Muscle of leg (tissue), 11 donors: Measurements from ENCODE around the gene GNL2. TPM values are rescaled to one million over a fixed set of nuclear protein-coding genes. Genes with fewer than 3 reads are reported as not detected.

ENCODE experiments used
- DNase-seq: peaks from one replicate; pipeline ENCODE4 v3.0.0; 2013
- H3K27ac ChIP-seq: one replicate; pipeline ENCODE4 v1.5.1; 2013; ENCODE audit warnings: mild to moderate bottlenecking, low read length, control low read depth
- H3K27me3 ChIP-seq: one replicate; pipeline ENCODE4 v1.6.1; 2013; ENCODE audit warnings: low read length; ENCODE audit not compliant: control insufficient read depth, insufficient read depth
- H3K36me3 ChIP-seq: one replicate; pipeline ENCODE4 v1.6.1; 2013; ENCODE audit warnings: low read length; ENCODE audit not compliant: control insufficient read depth, insufficient read depth
- H3K4me1 ChIP-seq: one replicate; pipeline ENCODE4 v1.6.1; 2013; ENCODE audit warnings: low read length; ENCODE audit not compliant: control insufficient read depth, insufficient read depth
- H3K4me3 ChIP-seq: one replicate; pipeline ENCODE4 v1.5.1; 2013; ENCODE audit warnings: low read length, control low read depth
- H3K9me3 ChIP-seq: replicated peaks from 2 replicates; pipeline ENCODE4 v1.6.1; 2013; ENCODE audit warnings: low read depth, low read length; ENCODE audit not compliant: control insufficient read depth
- WGBS: methylation state at CpG from one replicate; pipeline ENCODE4 v1.1.5; 2013; ENCODE audit warnings: missing lambda C conversion rate; ENCODE audit not compliant: insufficient coverage; 5-methylcytosine and 5-hydroxymethylcytosine counted together
- polyA plus RNA-seq, 8 donors: library from polyadenylated mRNA; unstranded; fragments of 120-200 nt; gene quantifications; one replicate each; pipeline versions ENCODE4 v1.2.1 to v1.2.3, GENCODE V29; 2013; ENCODE audit warnings: inconsistent platforms in 1 of 8, low replicate concordance in 1 of 8; ENCODE audit not compliant: insufficient read length in 8 of 8, insufficient read depth in 1 of 8
- total RNA-seq: library from RNA; stranded (reverse); fragments of 120-200 nt; gene quantifications from one replicate; pipeline ENCODE4 v1.2.4, GENCODE V29; 2013

The GNL2 gene
- total and polyA plus RNA-seq, 9 donors = 48.6 to 66.1 (median 54.6) TPM

DNA sequence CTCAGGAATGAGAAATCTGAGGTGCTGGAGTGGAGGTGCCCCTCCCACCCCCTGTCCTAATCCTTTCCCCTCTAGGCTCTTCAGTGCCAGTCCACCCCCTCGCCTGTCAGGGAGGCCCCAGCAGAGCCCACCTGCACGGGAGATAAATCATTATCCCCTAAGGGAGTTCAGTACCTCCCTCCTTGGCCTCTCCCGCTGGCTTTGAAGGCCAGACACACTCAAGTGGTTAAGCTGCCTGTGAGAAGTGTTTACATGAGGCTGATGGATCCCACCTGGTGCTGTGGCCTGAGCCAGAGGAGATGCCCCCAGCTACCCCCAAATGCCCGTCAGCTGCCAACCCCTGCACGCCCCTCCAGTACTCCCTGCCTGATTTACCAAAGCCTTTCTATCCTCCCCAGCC is 35.3 kb upstream of the GNL2 start:
- H3K27ac ChIP-seq = no peak overlapping the region
- H3K27me3 ChIP-seq = peaks cover 89% of the 10 kb centered on the region
- no peaks in the 10 kb centered on the region for H3K9me3 ChIP-seq
- no peaks in the 10 kb centered on the region for H3K36me3 ChIP-seq
- no peak for DNase-seq
- H3K4me1 ChIP-seq = peaks cover 7% of the 10 kb centered on the region
- H3K4me3 ChIP-seq = no peak overlapping the region
- 0% methylated on average over 2 of the region's 5 CpGs for WGBS

DNA sequence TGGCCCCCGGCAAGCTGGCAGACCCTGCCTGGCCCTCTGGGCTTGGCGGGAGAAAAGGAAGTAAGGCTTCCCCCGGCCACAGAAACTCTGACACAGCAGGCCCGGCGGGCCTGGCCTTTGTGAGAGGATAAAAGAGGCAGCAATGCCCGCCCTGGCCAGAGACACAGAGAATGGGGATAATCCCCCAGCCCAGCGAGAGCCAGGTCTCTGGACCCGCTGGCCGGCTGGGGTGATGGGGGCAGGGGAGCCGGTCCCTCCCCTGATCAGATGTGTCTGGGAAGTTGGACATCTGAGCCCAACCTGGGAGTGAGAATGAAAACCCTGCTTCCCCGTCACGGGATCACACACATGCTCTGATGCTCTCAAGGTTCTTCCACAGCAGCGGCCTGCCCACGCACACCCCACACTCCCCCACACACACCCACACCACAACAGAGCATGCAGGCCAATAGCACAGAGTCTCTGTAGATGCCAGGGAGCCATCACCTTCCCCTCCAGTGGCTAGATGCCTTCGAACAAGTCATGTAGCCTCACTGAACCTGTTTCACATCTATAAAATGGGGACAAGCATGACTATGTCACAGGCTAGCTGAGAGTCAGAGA is 34.8 kb upstream of the GNL2 start:
- Histone ChIP-seq H3K27me3 (peaks cover 86% of the 10 kb centered on the region), H3K9me3 (no peaks in the 10 kb centered on the region), H3K4me3 (no peak overlapping the region), H3K27ac (no peak overlapping the region), H3K4me1 (peaks cover 7% of the 10 kb centered on the region), H3K36me3 (no peaks in the 10 kb centered on the region)
- WGBS = 28% methylated on average over 7 of the region's 15 CpGs
- no peak for DNase-seq

GRCh38 chr1:37629726-37630425 is 34.1 kb upstream of the GNL2 start:
- Histone ChIP-seq H3K4me3 (no peak overlapping the region), H3K9me3 (no peaks in the 10 kb centered on the region), H3K27me3 (peaks cover 79% of the 10 kb centered on the region), H3K27ac (no peak overlapping the region), H3K36me3 (no peaks in the 10 kb centered on the region), H3K4me1 (peaks cover 5% of the 10 kb centered on the region)
- DNase-seq = no peak
- WGBS = 52% methylated on average over 4 of the region's 7 CpGs

- no peak for DNase-seq
- Histone ChIP-seq H3K27me3 (peaks cover 72% of the 10 kb centered on the region), H3K4me1 (peaks cover 3% of the 10 kb centered on the region), H3K4me3 (no peak overlapping the region), H3K27ac (no peak overlapping the region), H3K36me3 (no peaks in the 10 kb centered on the region), H3K9me3 (no peaks in the 10 kb centered on the region)
Observed at GRCh38 chr1:37629008-37629407, 33.3 kb upstream of the GNL2 start.

DNA sequence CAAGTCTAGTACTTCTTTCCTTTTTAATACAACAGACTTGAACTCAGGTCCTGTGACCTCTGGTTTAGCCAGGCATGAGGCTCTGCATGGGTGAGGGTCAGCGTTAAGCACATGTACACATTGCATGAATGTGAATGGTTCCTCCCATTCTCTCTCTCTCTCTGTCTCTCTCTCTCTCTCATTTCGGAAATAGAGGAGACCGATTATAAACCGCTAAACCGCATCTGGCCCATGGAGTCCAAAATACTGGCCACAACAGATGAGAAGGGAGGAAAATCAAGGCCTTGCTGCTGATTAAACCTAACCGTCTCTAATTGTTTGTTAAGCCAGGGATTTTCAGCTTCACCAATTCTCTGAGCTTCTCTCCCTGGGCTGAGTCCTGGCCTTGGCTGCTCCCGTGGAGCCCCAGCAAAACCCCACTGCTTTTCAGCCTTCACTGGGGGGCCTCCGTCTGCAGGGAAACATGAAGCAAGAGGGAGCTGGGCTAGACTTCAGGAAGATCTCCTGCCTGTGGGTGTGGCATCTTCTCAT is 32.4 kb upstream of the GNL2 start:
- no peak for DNase-seq
- Histone ChIP-seq H3K4me1 (no peaks in the 10 kb centered on the region), H3K36me3 (no peaks in the 10 kb centered on the region), H3K27ac (no peak overlapping the region), H3K9me3 (no peaks in the 10 kb centered on the region), H3K4me3 (no peak overlapping the region), H3K27me3 (peaks cover 64% of the 10 kb centered on the region)
- 70% methylated on average over 2 of the region's 8 CpGs for WGBS

- no peaks in the 10 kb centered on the region for H3K4me1 ChIP-seq
- DNase-seq = no peak
- H3K36me3 ChIP-seq = no peaks in the 10 kb centered on the region
- H3K27ac ChIP-seq = no peak overlapping the region
- H3K4me3 ChIP-seq = no peak overlapping the region
- no peaks in the 10 kb centered on the region for H3K9me3 ChIP-seq
- H3K27me3 ChIP-seq = peaks cover 30% of the 10 kb centered on the region
- 52% methylated on average over 6 of the region's 6 CpGs for WGBS
Observed at GRCh38 chr1:37622131-37622530, 26.4 kb upstream of the GNL2 start.

DNA sequence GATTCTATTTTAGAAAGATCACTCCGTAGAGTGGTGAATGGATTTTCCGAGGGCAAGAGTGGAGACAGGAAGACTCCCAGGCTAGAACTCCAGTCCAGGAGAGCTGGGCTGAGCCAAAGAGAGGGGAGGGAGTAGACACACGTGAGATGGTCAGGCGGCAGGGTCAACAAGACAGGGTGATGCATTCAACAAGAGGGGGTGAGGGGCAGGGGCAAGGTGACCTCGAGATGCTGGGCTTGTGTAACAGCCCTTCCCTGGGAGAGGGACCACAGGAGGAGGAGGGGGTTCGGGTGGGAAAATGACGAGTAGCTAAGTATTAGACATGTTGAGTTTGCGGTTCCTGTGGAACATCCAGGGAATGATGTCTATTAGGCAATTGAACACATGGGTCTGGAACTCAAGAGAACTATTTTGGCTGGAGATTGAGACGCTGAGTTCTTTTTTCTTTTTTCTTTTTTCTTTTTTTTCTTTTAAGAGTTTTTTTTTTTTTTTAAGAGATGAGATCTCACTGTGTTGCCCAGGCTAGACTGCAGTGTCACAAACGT is 25.7 kb upstream of the GNL2 start:
- H3K27ac ChIP-seq = no peak overlapping the region
- H3K36me3 ChIP-seq = no peaks in the 10 kb centered on the region
- H3K4me1 ChIP-seq = no peaks in the 10 kb centered on the region
- no peak overlapping the region for H3K4me3 ChIP-seq
- H3K9me3 ChIP-seq = no peaks in the 10 kb centered on the region
- peaks cover 25% of the 10 kb centered on the region for H3K27me3 ChIP-seq
- WGBS = 46% methylated on average over 8 of the region's 10 CpGs
- DNase-seq = no peak

DNA sequence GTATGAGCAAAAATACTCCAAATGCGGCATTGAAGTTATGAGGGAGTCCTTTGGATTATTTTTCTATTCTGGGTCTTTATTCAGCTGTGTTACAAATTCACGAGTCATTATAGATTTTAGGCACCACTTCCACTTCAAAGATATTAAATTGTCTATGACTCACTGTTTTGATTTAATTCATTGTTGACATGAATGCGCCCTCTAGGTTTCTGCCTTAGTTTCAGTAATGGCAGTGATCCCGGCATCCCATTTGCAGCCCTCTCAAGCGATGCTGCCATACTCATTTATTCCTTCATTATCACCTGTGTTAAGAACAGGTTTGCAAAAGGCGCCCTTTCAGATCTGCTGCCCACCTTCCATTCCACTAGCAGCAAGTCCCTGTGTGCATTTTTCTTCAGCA is 25.0 kb upstream of the GNL2 start:
- Histone ChIP-seq H3K9me3 (no peaks in the 10 kb centered on the region), H3K4me1 (no peaks in the 10 kb centered on the region), H3K27me3 (peaks cover 22% of the 10 kb centered on the region), H3K36me3 (no peaks in the 10 kb centered on the region), H3K4me3 (no peak overlapping the region), H3K27ac (no peak overlapping the region)
- DNase-seq = no peak
- no CpG with 5 or more reads among the region's 6 CpGs for WGBS

DNA sequence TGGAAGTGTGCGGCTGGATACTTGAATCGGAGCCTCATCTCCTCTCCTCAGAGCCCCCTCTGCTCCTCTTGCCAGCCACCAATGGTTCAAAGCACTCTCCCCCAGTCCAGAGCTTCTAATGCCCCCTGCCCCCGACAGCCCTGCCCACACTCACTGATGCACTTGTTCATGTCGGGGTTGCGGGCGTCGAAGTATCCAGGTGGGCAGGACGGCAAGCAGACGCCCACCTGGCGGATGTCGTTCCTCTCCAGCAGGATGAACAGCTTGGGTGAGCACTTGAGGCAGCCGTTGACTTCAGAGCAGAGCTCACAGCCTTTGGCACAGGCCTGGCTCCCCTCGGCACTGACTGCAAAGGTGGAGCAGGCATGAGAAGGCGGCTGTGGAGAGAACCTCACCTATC is 20.6 kb upstream of the GNL2 start:
- no peak overlapping the region for H3K27ac ChIP-seq
- 70% methylated on average over 13 of the region's 14 CpGs for WGBS
- no peak for DNase-seq
- no peaks in the 10 kb centered on the region for H3K9me3 ChIP-seq
- no peaks in the 10 kb centered on the region for H3K36me3 ChIP-seq
- H3K27me3 ChIP-seq = peaks cover 11% of the 10 kb centered on the region
- H3K4me1 ChIP-seq = no peaks in the 10 kb centered on the region
- H3K4me3 ChIP-seq = no peak overlapping the region

DNA sequence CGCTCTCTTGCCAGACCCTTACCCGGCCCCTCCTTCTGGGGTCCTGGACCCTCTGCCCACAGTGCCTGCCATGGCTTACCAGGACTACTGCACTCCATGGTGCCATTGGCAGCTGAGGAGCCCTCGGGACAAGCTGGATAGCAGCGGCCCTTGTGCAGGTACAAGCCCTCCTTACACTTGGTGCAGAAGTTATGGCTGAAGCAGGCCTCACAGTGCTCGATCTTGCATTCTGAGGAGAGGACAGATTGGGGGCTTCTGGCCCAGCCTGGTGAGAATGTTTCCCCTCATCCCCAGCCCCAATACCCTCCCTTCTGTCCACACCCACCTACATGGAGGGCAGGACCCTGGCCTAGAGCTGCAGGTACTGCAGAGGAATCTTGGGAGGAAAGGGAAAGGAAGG is 18.4 kb upstream of the GNL2 start:
- H3K27me3 ChIP-seq = peaks cover 14% of the 10 kb centered on the region
- 78% methylated on average over 5 of the region's 5 CpGs for WGBS
- no peak for DNase-seq

More for the DNA sequence above, 18.4 kb upstream of the GNL2 start:
- no peaks in the 10 kb centered on the region for H3K9me3 ChIP-seq
- no peaks in the 10 kb centered on the region for H3K36me3 ChIP-seq
- H3K4me3 ChIP-seq = no peak overlapping the region
- H3K4me1 ChIP-seq = no peaks in the 10 kb centered on the region
- H3K27ac ChIP-seq = no peak overlapping the region
